T-cell (primary cell): Measurements from ENCODE around the gene MORC3. TPM values are rescaled to one million over a fixed set of nuclear protein-coding genes. Genes with fewer than 3 reads are reported as not detected.
"Not testable (repeated sequence)": the region's sequence is repeated elsewhere in the genome, so short reads cannot be mapped to it uniquely, and the experiment has no call there.

Experiments
- ATAC-seq, 4 experiments: fragments of 200-7000 bp in 3 of 4; fragments of 150-1000 bp in 1 of 4; cut with Tn5 transposase; replicated peaks in 1 of 4; 1 replicate in 3 of 4; 2 replicates in 1 of 4; pipeline ENCODE4 v1.10.0; 2021; ENCODE audit warnings: moderate library complexity in 3 of 4, mild to moderate bottlenecking in 2 of 4, moderate number of reproducible peaks in 1 of 4
- CTCF ChIA-PET, 2 donors: fragments of 300-600 bp; sonication (Branson Sonifier 250); formaldehyde crosslinking; loops; one replicate each; lab custom pipeline; 2022; ENCODE audit warnings: antibody characterized with exemption in 2 of 2; lab: Charles Lee
- POLR2A ChIA-PET, 2 donors: fragments of 300-600 bp; sonication (Branson Sonifier 250); formaldehyde crosslinking; loops; one replicate each; lab custom pipeline; 2022; ENCODE audit warnings: antibody characterized with exemption in 2 of 2; lab: Charles Lee
- DNase-seq, 35 experiments: peaks; one replicate each; pipeline versions ENCODE4 v3.0.0 to v3.0.0-alpha.2; 2013 to 2023
- H3K27ac ChIP-seq: one replicate; pipeline ENCODE4 v1.5.1; 2013; ENCODE audit warnings: low read length
- H3K27me3 ChIP-seq, 2 experiments: replicated peaks in 1 of 2; 1 replicate in 1 of 2; 2 replicates in 1 of 2; pipeline versions ENCODE4 v1.6.1 to v1.7.0; 2013; ENCODE audit warnings: low read length in 1 of 2, mixed read lengths in 1 of 2; ENCODE audit not compliant: control insufficient read depth in 2 of 2, insufficient read depth in 2 of 2; ENCODE audit errors: extremely low read depth in 1 of 2
- H3K36me3 ChIP-seq, 2 donors: 1 replicate in 1 of 2; 2 replicates in 1 of 2; pipeline versions ENCODE4 v1.6.1 to v1.7.0; 2013; ENCODE audit warnings: low read length in 1 of 2; ENCODE audit not compliant: control insufficient read depth in 2 of 2, insufficient read depth in 1 of 2; ENCODE audit errors: extremely low read depth in 1 of 2
- H3K4me1 ChIP-seq, 2 experiments: 1 replicate in 1 of 2; 2 replicates in 1 of 2; pipeline versions ENCODE4 v1.6.1 to v1.7.0; 2013; ENCODE audit warnings: low read length in 2 of 2, mixed read lengths in 1 of 2; ENCODE audit not compliant: insufficient read depth in 2 of 2, control insufficient read depth in 1 of 2; ENCODE audit errors: extremely low read depth in 1 of 2
- H3K4me3 ChIP-seq, 2 donors: 1 replicate in 1 of 2; 2 replicates in 1 of 2; pipeline versions ENCODE4 v1.5.1 to v1.7.0; 2013; ENCODE audit warnings: mild to moderate bottlenecking in 2 of 2, low read length in 1 of 2, moderate library complexity in 1 of 2; ENCODE audit not compliant: control insufficient read depth in 1 of 2; ENCODE audit errors: extremely low read depth in 1 of 2
- H3K9me3 ChIP-seq: 2 replicates; pipeline ENCODE4 v1.7.0; 2013
- H3K27ac Mint-ChIP-seq, 2 donors: one replicate each; pipeline ENCODE4 v1.8.0; 2020 to 2021; ENCODE audit warnings: mild to moderate bottlenecking in 2 of 2, mixed read lengths in 2 of 2
- H3K27me3 Mint-ChIP-seq, 2 donors: one replicate each; pipeline ENCODE4 v1.8.0; 2021 to 2022; ENCODE audit warnings: mixed read lengths in 2 of 2
- H3K36me3 Mint-ChIP-seq: one replicate; pipeline ENCODE4 v1.8.0; 2021; ENCODE audit warnings: mixed read lengths
- H3K4me1 Mint-ChIP-seq, 3 donors: one replicate each; pipeline ENCODE4 v1.8.0; 2020 to 2022; ENCODE audit warnings: mixed read lengths in 3 of 3, mild to moderate bottlenecking in 1 of 3
- H3K4me3 Mint-ChIP-seq, 3 donors: one replicate each; pipeline ENCODE4 v1.8.0; 2020 to 2022; ENCODE audit warnings: mild to moderate bottlenecking in 3 of 3, mixed read lengths in 3 of 3, moderate library complexity in 3 of 3
- H3K9me3 Mint-ChIP-seq, 3 donors: one replicate each; pipeline ENCODE4 v1.8.0; 2020 to 2022; ENCODE audit warnings: mixed read lengths in 3 of 3
- WGBS: methylation state at CpG from one replicate; pipeline ENCODE4 v1.1.5; 2013; ENCODE audit warnings: missing lambda C conversion rate; ENCODE audit not compliant: insufficient coverage; 5-methylcytosine and 5-hydroxymethylcytosine counted together
- total RNA-seq, 35 experiments: library from RNA in 6 of 35; stranded (reverse) in 6 of 35; fragments of 120-200 nt in 1 of 35; gene quantifications; one replicate each; pipeline versions ENCODE4 v1.2.1 to v1.2.4 and lab custom pipeline; 2013 to 2026

The MORC3 gene
- total RNA-seq, 5 donors from 2014 or later (not counting 1 experiment from before 2014, with no cell fraction given) = 53.1 to 74.8 (median 71.6) TPM

GRCh38 chr21:36375994-36376393 lies 56.0 kb downstream of the MORC3 start:
- ATAC-seq (no peak), DNase-seq (no peak)
- Histone ChIP-seq H3K27ac (no peak overlapping the region), H3K36me3 (peaks cover 19 to 49% of the 10 kb centered on the region in 2 donors), H3K9me3 (no peaks in the 10 kb centered on the region), H3K4me3 (no peak overlapping the region), H3K4me1 (no peaks in the 10 kb centered on the region), H3K27me3 (no peaks in the 10 kb centered on the region)
- CTCF ChIA-PET = no interaction called here
- no peaks in the 10 kb centered on the region for H3K27me3 Mint-ChIP-seq
- no peak overlapping the region for H3K4me3 Mint-ChIP-seq
- no peaks in the 10 kb centered on the region for H3K9me3 Mint-ChIP-seq
- POLR2A ChIA-PET = no interaction called here
- H3K27ac Mint-ChIP-seq = no peak overlapping the region
- H3K4me1 Mint-ChIP-seq = no peaks in the 10 kb centered on the region
- H3K36me3 Mint-ChIP-seq = peaks cover 33% of the 10 kb centered on the region

- no peak overlapping the region for H3K4me3 Mint-ChIP-seq
- peaks cover 18 to 37% of the 10 kb centered on the region in 2 donors for H3K36me3 ChIP-seq
These were observed 57.4 kb downstream of the MORC3 start for GRCh38 chr21:36377391-36377842.

GRCh38 chr21:36379251-36379650 lies 59.3 kb downstream of the MORC3 start:
- Histone ChIP-seq H3K4me1 (no peaks in the 10 kb centered on the region), H3K4me3 (no peak overlapping the region), H3K27me3 (no peaks in the 10 kb centered on the region), H3K36me3 (peaks cover 14 to 23% of the 10 kb centered on the region in 2 donors), H3K27ac (no peak overlapping the region), H3K9me3 (no peaks in the 10 kb centered on the region)
- Mint-ChIP-seq H3K27ac (no peak overlapping the region), H3K4me1 (peaks cover 0 to 3% (median 0%) of the 10 kb centered on the region in 3 donors), H3K27me3 (no peaks in the 10 kb centered on the region), H3K4me3 (no peak overlapping the region), H3K36me3 (peaks cover 10% of the 10 kb centered on the region), H3K9me3 (no peaks in the 10 kb centered on the region)
- DNase-seq (no peak), ATAC-seq (peak in 1 of 4 experiments; percentile 8)
- CTCF ChIA-PET = interaction anchor here in 1 of 2 donors (0.7 kb wide), 1 partner anchor 478 kb away, joined by 4 read pairs; no protein-coding TSS in a partner anchor
- POLR2A ChIA-PET = interaction anchor here in 1 of 2 donors (0.6 kb wide), 1 partner anchor 12 kb away, joined by 4 read pairs; no protein-coding TSS in a partner anchor
- WGBS = 100% methylated on average over 2 of the region's 6 CpGs

More at GRCh38 chr21:36377391-36377842, 57.4 kb downstream of the MORC3 start:
- Histone ChIP-seq H3K27ac (no peak overlapping the region), H3K4me1 (no peaks in the 10 kb centered on the region), H3K4me3 (no peak overlapping the region), H3K9me3 (no peaks in the 10 kb centered on the region), H3K27me3 (no peaks in the 10 kb centered on the region)
- CTCF ChIA-PET = interaction anchor here in 1 of 2 donors (0.6 kb wide), 1 partner anchor 262 kb away, joined by 3 read pairs; no protein-coding TSS in a partner anchor
- ATAC-seq (no peak), DNase-seq (no peak)
- POLR2A ChIA-PET = no interaction called here
- Mint-ChIP-seq H3K27ac (no peak overlapping the region), H3K36me3 (peaks cover 22% of the 10 kb centered on the region), H3K27me3 (no peaks in the 10 kb centered on the region), H3K4me1 (peaks cover 0 to 3% (median 0%) of the 10 kb centered on the region in 3 donors), H3K9me3 (no peaks in the 10 kb centered on the region)
- WGBS = 90% methylated on average over 4 of the region's 7 CpGs

GRCh38 chr21:36381841-36382589 lies 62.0 kb downstream of the MORC3 start:
- peak overlapping the region; percentile 30 to 74 for H3K27ac Mint-ChIP-seq
- Histone ChIP-seq H3K9me3 (no peaks in the 10 kb centered on the region), H3K4me3 (no peak overlapping the region), H3K27me3 (no peaks in the 10 kb centered on the region), H3K27ac (no peak overlapping the region), H3K36me3 (peaks cover 6 to 10% of the 10 kb centered on the region in 2 donors), H3K4me1 (peaks cover 0 to 13% of the 10 kb centered on the region in 2 experiments)
- no peak for ATAC-seq
- H3K27me3 Mint-ChIP-seq = no peaks in the 10 kb centered on the region
- H3K9me3 Mint-ChIP-seq = no peaks in the 10 kb centered on the region
- H3K36me3 Mint-ChIP-seq = peaks cover 4% of the 10 kb centered on the region
- H3K4me1 Mint-ChIP-seq = peaks cover 0 to 8% (median 7%) of the 10 kb centered on the region in 3 donors
- POLR2A ChIA-PET = no interaction called here
- WGBS = 80% methylated on average over 1 of the region's 9 CpGs
- H3K4me3 Mint-ChIP-seq = no peak overlapping the region
- CTCF ChIA-PET = interaction anchor here in 1 of 2 donors (0.6 kb wide), 1 partner anchor 473 kb away, joined by 6 read pairs; no protein-coding TSS in a partner anchor
- no peak for DNase-seq

- ATAC-seq, H3K4me3 Mint-ChIP-seq: not testable (repeated sequence)
These were observed 62.7 kb downstream of the MORC3 start for GRCh38 chr21:36382722-36383121.

GRCh38 chr21:36384885-36385232 lies 64.9 kb downstream of the MORC3 start:
- Histone ChIP-seq H3K36me3 (no peaks in the 10 kb centered on the region), H3K4me1 (peaks cover 0 to 13% of the 10 kb centered on the region in 2 experiments), H3K4me3 (peak overlapping the region; percentile 60 to 72), H3K27me3 (no peaks in the 10 kb centered on the region), H3K27ac (no peak overlapping the region), H3K9me3 (no peaks in the 10 kb centered on the region)
- peaks cover 0 to 10% (median 9%) of the 10 kb centered on the region in 3 donors for H3K4me1 Mint-ChIP-seq
- DNase-seq (no peak), ATAC-seq (no peak)
- CTCF ChIA-PET = no interaction called here
- peak overlapping the region; percentile 40 to 59 (median 56) for H3K4me3 Mint-ChIP-seq
- POLR2A ChIA-PET = no interaction called here
- 8% methylated on average over 2 of the region's 8 CpGs for WGBS
- H3K9me3 Mint-ChIP-seq = no peaks in the 10 kb centered on the region
- no peaks in the 10 kb centered on the region for H3K27me3 Mint-ChIP-seq
- H3K27ac Mint-ChIP-seq = no peak overlapping the region
- H3K36me3 Mint-ChIP-seq = peaks cover 3% of the 10 kb centered on the region

More at GRCh38 chr21:36382722-36383121, 62.7 kb downstream of the MORC3 start:
- H3K4me1 ChIP-seq = peaks cover 0 to 13% of the 10 kb centered on the region in 2 experiments
- not testable (repeated sequence) for H3K27ac ChIP-seq, H3K36me3 Mint-ChIP-seq, H3K9me3 ChIP-seq, H3K27ac Mint-ChIP-seq, H3K27me3 Mint-ChIP-seq, H3K36me3 ChIP-seq, H3K27me3 ChIP-seq, H3K9me3 Mint-ChIP-seq, DNase-seq, H3K4me3 ChIP-seq
- POLR2A ChIA-PET = interaction anchor here in 1 of 2 donors (0.7 kb wide), 1 partner anchor 713 kb away, joined by 3 read pairs; no protein-coding TSS in a partner anchor
- CTCF ChIA-PET = interaction anchor here in 1 of 2 donors (0.6 kb wide), 1 partner anchor 473 kb away, joined by 6 read pairs; no protein-coding TSS in a partner anchor
- peaks cover 0 to 10% (median 9%) of the 10 kb centered on the region in 3 donors for H3K4me1 Mint-ChIP-seq
- WGBS = 97% methylated on average over 7 of the region's 10 CpGs
